Endothelial cell of umbilical vein (primary cell): ENCODE results near the gene PLCB4. TPM values are rescaled to one million over a fixed set of nuclear protein-coding genes. Genes with fewer than 3 reads are reported as not detected.

Experiments used
- BruUV-seq: library from RNA; stranded (reverse); fragments of 400-500 nt; replicated peaks from 2 replicates; lab custom pipeline; 2021; lab: Mats Ljungman, UMichigan
- CTCF ChIA-PET: fragments of 300-600, 350-600 bp; sonication (Branson Sonifier 250); formaldehyde crosslinking; loops from one replicate; lab custom pipeline; 2021; ENCODE audit warnings: antibody characterized with exemption, inconsistent platforms; lab: Charles Lee
- POLR2A ChIA-PET: fragments of 300-600, 350-600 bp; sonication (Branson Sonifier 250); formaldehyde crosslinking; loops from one replicate; lab custom pipeline; 2021; ENCODE audit warnings: antibody characterized with exemption, inconsistent platforms; lab: Charles Lee
- DNase-seq: peaks from one replicate; pipeline ENCODE4 v3.0.0-alpha.2; 2011; ENCODE audit warnings: low read depth, low spot score
- FAIRE-seq: peaks from 2 replicates; lab custom pipeline; 2011; peaks lifted over from hg19 to GRCh38; lab: Jason Lieb, UNC
- H2AFZ ChIP-seq: 2 replicates; pipeline ENCODE4 v1.6.0; 2012; ENCODE audit warnings: low read depth, low read length, control low read depth, inconsistent platforms
- H3K27ac ChIP-seq: 2 replicates; pipeline ENCODE4 v1.5.1; 2011; ENCODE audit warnings: low read depth, mild to moderate bottlenecking, control low read depth, low read length, moderate library complexity; ENCODE audit not compliant: insufficient read depth
- H3K27me3 ChIP-seq, 2 experiments: 2 replicates each; pipeline versions ENCODE4 v1.6.0 to v1.6.1; 2011; ENCODE audit warnings: low read length in 2 of 2, mixed read lengths in 1 of 2; ENCODE audit not compliant: control insufficient read depth in 2 of 2, insufficient read depth in 2 of 2
- H3K36me3 ChIP-seq, 2 experiments: 2 replicates in 1 of 2; 3 replicates in 1 of 2; pipeline ENCODE4 v1.5.1; 2011; ENCODE audit warnings: low read length in 2 of 2, mild to moderate bottlenecking in 1 of 2, moderate library complexity in 1 of 2; ENCODE audit not compliant: control insufficient read depth in 2 of 2, insufficient read depth in 2 of 2; ENCODE audit errors: extremely low read depth in 1 of 2
- H3K4me1 ChIP-seq: 3 replicates; pipeline ENCODE4 v1.5.1; 2011; ENCODE audit warnings: mild to moderate bottlenecking, low read length; ENCODE audit not compliant: control insufficient read depth, insufficient read depth; ENCODE audit errors: extremely low read depth
- H3K4me2 ChIP-seq: 2 replicates; pipeline ENCODE4 v1.6.1; 2011; ENCODE audit warnings: low read length, control low read depth, mixed read lengths; ENCODE audit not compliant: insufficient read depth
- H3K4me3 ChIP-seq, 3 experiments: fragments of 200-600 bp in 1 of 3; sonication (generic), shearing (Covaris generic) in 1 of 3; replicated peaks in 1 of 3; 2 replicates each; pipeline ENCODE4 v1.5.1; 2011 to 2016; ENCODE audit warnings: control low read depth in 3 of 3, low read length in 3 of 3, mild to moderate bottlenecking in 2 of 3, inconsistent platforms in 1 of 3, low read depth in 1 of 3, moderate library complexity in 1 of 3; ENCODE audit not compliant: insufficient read depth in 1 of 3
- H3K79me2 ChIP-seq: 2 replicates; pipeline ENCODE4 v1.6.0; 2012; ENCODE audit warnings: low read length, inconsistent platforms; ENCODE audit not compliant: control insufficient read depth, insufficient read depth
- H3K9ac ChIP-seq: replicated peaks from 2 replicates; pipeline ENCODE3; 2011; ENCODE audit warnings: low read length, control low read depth; ENCODE audit not compliant: insufficient read depth; ENCODE audit errors: extremely low read depth
- H3K9me1 ChIP-seq: replicated peaks from 3 replicates; pipeline ENCODE4 v1.6.0; 2011; ENCODE audit warnings: mild to moderate bottlenecking, low read length; ENCODE audit not compliant: control insufficient read depth, insufficient read depth; ENCODE audit errors: extremely low read depth
- H3K9me3 ChIP-seq: replicated peaks from 2 replicates; pipeline ENCODE4 v1.5.1; 2012; ENCODE audit warnings: low read length, inconsistent platforms; ENCODE audit not compliant: control insufficient read depth, insufficient read depth
- H4K20me1 ChIP-seq: replicated peaks from 2 replicates; pipeline ENCODE3; 2011; ENCODE audit warnings: mild to moderate bottlenecking, low read length; ENCODE audit not compliant: control insufficient read depth, insufficient read depth; ENCODE audit errors: extremely low read depth
- EZH2 ChIP-seq: IDR thresholded peaks from 2 replicates; pipeline ENCODE4 v1.6.1; 2012; ENCODE audit warnings: borderline replicate concordance, low read depth, mild to moderate bottlenecking, moderate library complexity, low read length, inconsistent platforms; ENCODE audit not compliant: severe bottlenecking
- FOS ChIP-seq: IDR thresholded peaks from 2 replicates; pipeline ENCODE4 v1.6.1; 2011; ENCODE audit warnings: mild to moderate bottlenecking, low read length, moderate library complexity, borderline replicate concordance; ENCODE audit not compliant: insufficient read depth
- JUN ChIP-seq: IDR thresholded peaks from 2 replicates; pipeline ENCODE4 v1.6.1; 2011; ENCODE audit warnings: borderline replicate concordance, low read depth; ENCODE audit not compliant: insufficient read length, insufficient read depth
- MYC ChIP-seq: IDR thresholded peaks from one replicate; pipeline ENCODE4 v1.6.1; 2011; ENCODE audit warnings: mild to moderate bottlenecking, low read depth, low read length
- POLR2AphosphoS5 ChIP-seq: IDR thresholded peaks from 2 replicates; pipeline ENCODE4 v1.6.1; 2012; ENCODE audit warnings: low read depth, mild to moderate bottlenecking, control low read depth, low read length, moderate library complexity; ENCODE audit not compliant: insufficient read depth
- dilution Hi-C: fragments of 300-500 bp; cut with MboI; formaldehyde crosslinking; loops from one replicate; pipeline ENCODE4 v1.15.0; 2019; ENCODE audit warnings: low sequenced_read_pairs; ENCODE audit not compliant: extremely low pct_ligation_motif_present
- intact Hi-C: fragments of 100-400 bp; cut with micrococcal nuclease; formaldehyde crosslinking; loops from one replicate; pipeline ENCODE4 v1.10.0; 2022
- polyA plus RNA-seq, 4 experiments: library from polyadenylated mRNA; depleted of rRNA in 3 of 4; stranded (reverse) in 3 of 4; unstranded in 1 of 4; fragments of >200 nt; gene quantifications; 2 replicates each; pipeline versions ENCODE4 v1.2.1 to v1.2.3, GENCODE V29; 2011 to 2012; ENCODE audit warnings: missing spikeins in 1 of 4
- total RNA-seq: library from RNA; stranded (reverse); gene quantifications from 2 replicates; pipeline ENCODE4 v1.2.3, GENCODE V29; 2021
- TF ChIP-seq, protein P1 (sequence below), 2 donors: IDR thresholded peaks; 1 replicate in 1 of 2; 2 replicates in 1 of 2; pipeline ENCODE4 v1.5.1; 2011; ENCODE audit warnings: low read length in 2 of 2, mild to moderate bottlenecking in 2 of 2, moderate library complexity in 2 of 2, control low read depth in 1 of 2, inconsistent platforms in 1 of 2, low read depth in 1 of 2; ENCODE audit not compliant: insufficient read depth in 1 of 2; ENCODE audit errors: extremely low read depth in 1 of 2

The PLCB4 gene
- total and polyA plus RNA-seq, 2 donors (not counting 3 experiments of a cell fraction or from before 2014, with no cell fraction given), result 0.37 to 1.7 TPM

DNA sequence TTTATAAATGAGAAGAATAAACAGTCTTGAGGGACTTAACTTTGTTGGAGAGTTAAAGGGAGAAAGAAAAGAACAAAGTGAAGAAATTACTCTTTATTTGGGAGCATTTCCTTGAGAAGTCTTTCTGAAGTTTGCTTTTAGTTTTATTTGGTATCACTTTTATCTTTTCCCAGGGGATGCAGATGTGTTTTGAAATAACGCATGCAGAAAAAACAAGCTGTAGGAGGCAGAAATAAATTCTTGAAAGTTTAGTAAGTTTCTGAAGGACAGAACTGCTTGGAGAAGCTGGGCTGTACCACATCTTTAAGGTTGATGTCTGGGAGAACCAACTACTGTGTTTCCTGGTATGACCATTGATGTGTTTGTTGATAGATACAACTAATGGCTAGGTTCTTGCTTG is 75.0 kb downstream of the PLCB4 start:
- DNase-seq (no peak), FAIRE-seq (no peak)
- Histone ChIP-seq H3K4me3 (no peak overlapping the region), H3K4me2 (no peak overlapping the region), H3K9ac (no peak overlapping the region), H3K27me3 (no peaks in the 10 kb centered on the region), H3K9me3 (no peaks in the 10 kb centered on the region), H4K20me1 (no peaks in the 10 kb centered on the region), H2AFZ (no peak overlapping the region), H3K36me3 (no peaks in the 10 kb centered on the region), H3K9me1 (no peaks in the 10 kb centered on the region), H3K4me1 (no peaks in the 10 kb centered on the region), H3K27ac (no peak overlapping the region), H3K79me2 (no peaks in the 10 kb centered on the region)
- TF ChIP-seq, protein P1, sequence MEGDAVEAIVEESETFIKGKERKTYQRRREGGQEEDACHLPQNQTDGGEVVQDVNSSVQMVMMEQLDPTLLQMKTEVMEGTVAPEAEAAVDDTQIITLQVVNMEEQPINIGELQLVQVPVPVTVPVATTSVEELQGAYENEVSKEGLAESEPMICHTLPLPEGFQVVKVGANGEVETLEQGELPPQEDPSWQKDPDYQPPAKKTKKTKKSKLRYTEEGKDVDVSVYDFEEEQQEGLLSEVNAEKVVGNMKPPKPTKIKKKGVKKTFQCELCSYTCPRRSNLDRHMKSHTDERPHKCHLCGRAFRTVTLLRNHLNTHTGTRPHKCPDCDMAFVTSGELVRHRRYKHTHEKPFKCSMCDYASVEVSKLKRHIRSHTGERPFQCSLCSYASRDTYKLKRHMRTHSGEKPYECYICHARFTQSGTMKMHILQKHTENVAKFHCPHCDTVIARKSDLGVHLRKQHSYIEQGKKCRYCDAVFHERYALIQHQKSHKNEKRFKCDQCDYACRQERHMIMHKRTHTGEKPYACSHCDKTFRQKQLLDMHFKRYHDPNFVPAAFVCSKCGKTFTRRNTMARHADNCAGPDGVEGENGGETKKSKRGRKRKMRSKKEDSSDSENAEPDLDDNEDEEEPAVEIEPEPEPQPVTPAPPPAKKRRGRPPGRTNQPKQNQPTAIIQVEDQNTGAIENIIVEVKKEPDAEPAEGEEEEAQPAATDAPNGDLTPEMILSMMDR (IDR thresholded peaks at IDR 0.05; ENCODE audit: extremely low read depth in 1 of 2, insufficient read depth in 1 of 2, low read depth in 1 of 2, low read length in 2 of 2), result no peak
- TF ChIP-seq MYC (no peak), EZH2 (no peak), JUN (no peak), POLR2AphosphoS5 (no peak), FOS (no peak)
- BruUV-seq, result no TSS peak
- intact Hi-C loops (no loop called here), dilution Hi-C loops (no loop called here)
- ChIA-PET POLR2A (no interaction called here), CTCF (interaction anchor here (1.6 to 2.4 kb wide), 3 partner anchors 11 to 14 kb away, joined by 4 to 6 read pairs (median 4); no protein-coding TSS in a partner anchor)
